Glomerular endothelial cell (primary cell): ENCODE data around the gene SLAMF8. TPM values are rescaled to one million over a fixed set of nuclear protein-coding genes. Genes with fewer than 3 reads are reported as not detected.

Experiments used
- DNase-seq: peaks from one replicate; pipeline ENCODE4 v3.0.0-alpha.2; 2011; ENCODE audit warnings: low read depth, low spot score; ENCODE audit errors: extremely low read depth
- total RNA-seq: library from RNA; depleted of rRNA; stranded (reverse); fragments of >200 nt; gene quantifications from 2 replicates; pipeline ENCODE4 v1.2.3, GENCODE V29; 2015

The SLAMF8 gene
- total RNA-seq, 1 donor from 2014 or later, result not detected

GRCh38 chr1:159817276-159818041, 9.2 kb upstream of the SLAMF8 start:
- peak; percentile 45 for DNase-seq

- DNase-seq, result no peak
Measured at GRCh38 chr1:159821171-159821867, 5.4 kb upstream of the SLAMF8 start.

GRCh38 chr1:159823406-159823805, 3.3 kb upstream of the SLAMF8 start:
- DNase-seq, result no peak

GRCh38 chr1:159825564-159825963, 1.1 kb upstream of the SLAMF8 start:
- no peak for DNase-seq

GRCh38 chr1:159827102-159827490, 423 bp downstream of the SLAMF8 start:
- no peak for DNase-seq

- no peak for DNase-seq
Measured at GRCh38 chr1:159827549-159827948, 876 bp downstream of the SLAMF8 start.

GRCh38 chr1:159828176-159828575, 1.5 kb downstream of the SLAMF8 start:
- no peak for DNase-seq

- DNase-seq, result no peak
Measured at GRCh38 chr1:159828581-159829272, 2.1 kb downstream of the SLAMF8 start.

- DNase-seq, result no peak
Measured at GRCh38 chr1:159829273-159829634, 2.6 kb downstream of the SLAMF8 start.

- DNase-seq, result no peak
Measured at GRCh38 chr1:159829822-159830465, 3.3 kb downstream of the SLAMF8 start.

- DNase-seq, result no peak
Measured at GRCh38 chr1:159830722-159831121, 4.0 kb downstream of the SLAMF8 start.

- DNase-seq, result no peak
Measured at GRCh38 chr1:159831412-159832141, 4.9 kb downstream of the SLAMF8 start.

GRCh38 chr1:159832309-159832708, 5.6 kb downstream of the SLAMF8 start:
- no peak for DNase-seq

GRCh38 chr1:159835356-159835755, 8.7 kb downstream of the SLAMF8 start:
- DNase-seq, result no peak

- DNase-seq, result no peak
Measured at GRCh38 chr1:159835862-159836525, 9.3 kb downstream of the SLAMF8 start.

GRCh38 chr1:159838715-159839114, 12.0 kb downstream of the SLAMF8 start:
- no peak for DNase-seq

- no peak for DNase-seq
Measured at GRCh38 chr1:159839116-159839849, 12.6 kb downstream of the SLAMF8 start.

- DNase-seq, result no peak
Measured at GRCh38 chr1:159841749-159842148, 15.1 kb downstream of the SLAMF8 start.

- no peak for DNase-seq
Measured at GRCh38 chr1:159843459-159843858, 16.8 kb downstream of the SLAMF8 start.
